Iris pigment epithelial cell (primary cell): Measurements from ENCODE around the gene TRIM24.
"Not testable (repeated sequence)": the region's sequence is repeated elsewhere in the genome, so short reads cannot be mapped to it uniquely, and the experiment has no call there.

ENCODE experiments used
- DNase-seq: peaks from one replicate; pipeline ENCODE4 v3.0.0-alpha.2; 2011; ENCODE audit warnings: low read depth

Gene TRIM24

DNA sequence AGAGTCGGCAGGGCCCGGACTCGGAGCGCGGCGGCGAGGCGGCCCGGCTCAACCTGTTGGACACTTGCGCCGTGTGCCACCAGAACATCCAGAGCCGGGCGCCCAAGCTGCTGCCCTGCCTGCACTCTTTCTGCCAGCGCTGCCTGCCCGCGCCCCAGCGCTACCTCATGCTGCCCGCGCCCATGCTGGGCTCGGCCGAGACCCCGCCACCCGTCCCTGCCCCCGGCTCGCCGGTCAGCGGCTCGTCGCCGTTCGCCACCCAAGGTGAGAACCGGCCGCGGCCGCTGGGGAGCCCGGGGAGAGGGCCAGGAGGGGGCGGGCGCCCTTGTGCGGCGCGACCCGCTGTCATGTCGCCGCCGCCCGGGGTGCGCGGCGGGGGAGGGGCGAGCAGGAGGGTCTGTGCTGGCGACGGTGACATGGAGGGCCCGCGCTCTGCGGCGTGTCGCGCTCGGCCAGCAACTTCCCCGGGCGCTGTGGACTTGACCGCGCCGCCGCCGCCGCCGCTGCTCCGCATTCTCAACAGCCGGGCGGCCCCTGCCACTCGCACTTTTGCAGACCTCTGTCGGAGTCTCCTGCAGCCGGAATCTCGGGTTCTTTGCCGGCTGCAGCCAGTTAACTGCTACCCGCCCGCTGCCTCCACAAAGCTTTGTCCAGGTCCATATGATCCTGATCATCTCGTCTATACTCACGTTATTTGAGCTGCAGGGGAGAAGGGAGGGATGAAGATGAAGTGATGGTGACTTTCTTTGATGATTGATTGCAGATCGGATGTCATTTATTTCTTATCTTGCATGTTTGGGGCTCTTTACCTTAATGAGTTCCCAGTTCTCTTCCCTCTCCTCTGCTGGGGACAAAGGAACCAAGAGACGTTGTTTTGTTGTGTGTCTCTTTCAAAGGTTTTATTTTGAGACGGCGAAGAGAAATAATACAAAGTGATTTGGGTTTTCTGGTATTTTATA lies 869 bp downstream of the TRIM24 start:
- DNase-seq: peak; percentile 59

DNA sequence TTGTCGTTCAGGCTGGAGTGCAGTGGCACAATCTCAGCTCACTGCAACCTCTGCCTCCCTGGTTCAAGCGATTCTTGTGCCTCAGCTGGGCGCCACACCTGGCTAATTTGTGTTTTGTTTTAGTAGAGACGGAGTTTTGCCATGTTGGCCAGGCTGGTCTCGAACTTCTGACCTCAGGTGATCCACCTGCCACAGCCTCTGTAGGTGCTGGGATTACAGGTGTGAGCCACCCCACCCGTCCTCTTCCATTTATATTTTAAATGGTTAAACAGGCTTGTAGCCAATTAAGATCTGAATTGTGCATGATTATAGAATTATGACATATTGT lies 3.2 kb downstream of the TRIM24 start:
- not testable (repeated sequence) for DNase-seq

DNA sequence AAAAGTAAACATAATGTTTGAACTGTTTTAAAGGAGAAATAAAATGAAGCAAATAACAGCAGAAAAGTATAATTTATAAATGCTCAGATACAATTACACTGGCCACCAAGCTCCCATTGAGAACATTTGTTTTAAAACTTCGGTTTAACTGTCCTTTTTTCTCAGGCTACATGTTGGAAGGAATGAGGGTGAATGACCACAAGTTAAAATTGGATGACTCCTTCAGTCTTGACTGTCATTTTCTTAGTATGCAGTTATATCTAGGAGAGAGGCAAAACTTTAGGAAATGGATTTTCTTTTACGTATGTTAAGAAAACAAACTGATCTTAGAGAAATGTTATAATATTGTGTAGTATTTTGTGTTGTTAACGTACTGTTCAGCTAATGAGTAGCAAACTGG lies 5.0 kb downstream of the TRIM24 start:
- no peak for DNase-seq

DNA sequence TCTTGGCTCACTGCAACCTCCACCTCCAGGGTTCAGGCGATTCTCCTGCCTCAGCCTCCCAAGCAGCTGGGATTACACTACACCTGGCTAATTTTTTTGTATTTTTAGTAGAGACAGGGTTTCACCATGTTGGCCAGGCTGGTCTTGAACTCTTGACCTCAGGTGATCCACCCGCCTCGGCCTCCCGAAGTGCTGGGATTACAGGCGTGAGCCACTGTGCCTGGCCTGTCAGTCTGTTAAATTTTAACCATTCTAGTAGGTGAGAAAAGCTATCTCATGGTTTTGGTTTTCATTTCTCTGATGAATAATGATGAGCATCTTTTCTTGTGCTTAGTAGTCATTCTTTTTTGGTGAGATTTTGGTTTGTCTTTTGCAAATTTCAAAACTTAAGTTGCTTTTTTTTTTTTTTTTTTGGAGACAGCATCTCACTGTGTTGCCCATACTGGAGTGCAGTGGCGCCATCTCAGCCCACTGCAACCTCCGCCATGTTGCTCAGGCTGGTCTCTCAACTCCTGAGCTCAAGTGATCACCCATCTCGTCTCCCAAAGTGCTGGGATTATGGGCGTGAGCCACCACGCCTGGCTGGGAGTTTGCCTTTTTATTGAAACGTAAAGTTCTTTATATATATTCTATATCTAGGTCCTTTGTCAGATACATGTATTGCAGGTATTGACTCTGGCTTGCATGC lies 6.2 kb downstream of the TRIM24 start:
- not testable (repeated sequence) for DNase-seq

DNA sequence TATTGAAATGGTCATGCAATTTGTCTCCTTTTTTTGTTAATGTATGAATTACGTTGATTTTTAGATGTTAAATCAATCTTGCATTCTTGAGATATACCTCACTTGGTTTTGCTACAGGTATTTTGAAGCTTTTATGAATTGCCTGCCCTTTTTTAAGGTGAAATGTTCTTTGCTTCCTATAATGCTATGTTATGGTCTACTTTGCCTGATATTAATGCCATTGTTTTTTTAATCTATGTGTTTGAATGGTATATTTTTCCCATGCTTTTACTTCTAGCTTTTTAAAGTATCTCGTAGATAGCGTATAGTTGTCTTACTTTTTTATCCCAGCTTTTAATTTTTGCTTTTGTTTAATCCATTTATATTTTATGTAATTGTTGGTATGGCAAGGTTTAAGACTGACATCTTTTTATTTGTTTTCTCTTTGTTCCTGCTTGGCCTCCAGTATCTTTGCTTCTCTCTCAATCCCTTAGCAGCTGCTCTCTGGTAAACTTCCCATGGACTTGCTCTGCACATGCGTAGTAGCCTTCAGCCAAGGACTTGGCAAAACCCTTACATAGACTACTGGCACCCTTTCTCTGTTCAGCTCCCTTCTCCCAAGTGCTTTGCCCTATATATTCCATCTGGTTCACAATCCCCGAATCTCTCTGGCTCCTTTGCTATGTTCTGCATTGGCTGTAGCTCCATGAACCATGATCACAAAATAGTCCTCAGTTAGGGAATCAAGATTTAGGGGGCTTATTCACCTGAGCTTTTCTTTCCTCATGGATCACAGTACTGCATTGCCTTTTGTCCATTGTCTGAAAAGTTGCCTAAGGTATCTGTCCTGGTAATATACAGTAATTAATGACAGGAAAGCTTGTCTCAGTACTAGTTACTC lies 8.4 kb downstream of the TRIM24 start:
- no peak for DNase-seq

DNA sequence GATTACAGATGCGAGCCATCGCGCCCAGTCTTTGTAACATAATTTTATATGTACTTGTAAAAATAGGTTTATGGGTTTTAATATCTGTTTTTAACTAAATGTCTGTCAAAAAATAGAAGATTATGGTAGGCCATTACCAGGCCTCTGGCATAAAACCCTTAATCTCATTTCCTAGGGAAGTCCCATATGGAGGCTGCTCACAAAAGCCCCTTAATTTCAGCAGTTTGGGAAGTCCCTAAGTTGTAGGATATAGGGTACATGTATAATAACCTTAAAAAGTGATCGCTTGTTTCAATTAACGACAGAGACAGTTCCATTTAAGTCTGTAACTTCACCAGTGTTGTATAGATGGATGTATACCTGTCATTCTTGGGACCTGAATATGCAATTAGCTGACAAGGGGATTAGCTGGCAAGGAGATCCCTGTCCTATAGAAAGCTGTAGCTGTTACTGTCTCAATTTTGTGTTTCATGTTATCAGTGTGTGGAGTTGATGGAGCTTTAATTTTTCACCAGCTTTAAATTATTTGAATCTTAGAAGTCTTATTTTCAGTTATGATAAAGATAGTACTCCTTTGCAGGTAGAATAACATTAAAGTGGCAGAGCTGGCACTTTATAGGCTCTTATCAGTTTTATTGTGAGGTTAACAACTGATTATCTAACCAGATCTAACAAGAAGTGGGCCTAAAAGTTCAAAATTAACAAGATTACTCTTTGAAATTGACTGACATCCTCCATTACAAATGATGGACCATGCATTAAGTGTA lies 10.5 kb downstream of the TRIM24 start:
- no peak for DNase-seq

DNA sequence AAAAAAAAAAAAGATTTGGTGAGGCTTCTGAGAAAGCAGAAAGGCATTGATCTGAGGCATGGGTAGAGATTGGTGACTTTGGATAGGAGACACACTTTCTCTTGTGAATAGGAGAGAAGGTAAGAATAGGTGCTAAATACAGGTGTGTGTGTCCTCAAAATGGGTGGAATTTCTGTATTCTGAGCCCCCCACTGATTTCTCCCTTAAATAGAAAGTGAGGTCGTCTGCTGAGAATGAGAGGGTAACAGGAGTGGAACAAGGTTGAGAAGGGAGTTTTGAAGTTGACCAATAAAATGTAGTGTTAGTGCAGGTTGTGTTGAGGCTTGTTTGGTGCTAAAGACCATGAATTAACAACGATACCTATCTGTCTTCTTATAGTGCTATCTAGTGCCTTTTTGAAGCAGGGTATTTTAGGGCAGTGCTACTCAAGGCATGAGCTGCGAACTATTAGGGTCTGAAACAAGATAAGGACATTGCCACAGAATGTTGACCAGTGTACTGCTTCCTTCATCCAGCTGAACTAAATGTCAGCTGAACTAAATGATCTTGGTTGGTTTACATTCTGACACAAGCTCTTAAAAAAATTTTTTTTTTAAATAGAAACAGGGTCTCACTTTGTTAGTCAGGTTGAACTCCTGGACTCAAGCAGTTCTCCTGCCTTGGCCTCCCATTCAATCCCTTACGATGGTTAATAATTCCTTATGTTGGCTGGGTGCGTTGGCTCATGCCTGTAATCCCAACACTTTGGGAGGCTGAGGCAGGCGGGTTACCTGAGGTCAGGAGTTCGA lies 12.4 kb downstream of the TRIM24 start:
- no peak for DNase-seq

DNA sequence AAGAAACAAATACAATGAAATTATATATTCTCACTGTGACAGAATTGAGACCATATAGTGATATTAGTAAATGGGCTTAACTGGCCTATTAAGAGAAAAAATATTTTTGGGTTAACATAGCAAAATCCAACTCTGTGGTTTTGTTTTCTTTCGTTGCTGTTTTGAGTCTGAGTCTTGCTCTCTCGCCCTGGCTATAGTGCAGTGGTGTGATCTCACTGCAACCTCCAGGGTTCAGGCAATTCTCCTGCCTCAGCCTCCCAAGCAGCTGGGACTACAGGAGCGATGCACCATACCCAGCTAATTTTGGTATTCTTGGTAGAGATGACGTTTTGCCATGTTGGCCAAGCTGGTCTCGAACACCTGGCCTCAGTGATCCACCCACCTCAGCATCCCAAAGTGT lies 15.3 kb downstream of the TRIM24 start:
- DNase-seq: no peak

DNA sequence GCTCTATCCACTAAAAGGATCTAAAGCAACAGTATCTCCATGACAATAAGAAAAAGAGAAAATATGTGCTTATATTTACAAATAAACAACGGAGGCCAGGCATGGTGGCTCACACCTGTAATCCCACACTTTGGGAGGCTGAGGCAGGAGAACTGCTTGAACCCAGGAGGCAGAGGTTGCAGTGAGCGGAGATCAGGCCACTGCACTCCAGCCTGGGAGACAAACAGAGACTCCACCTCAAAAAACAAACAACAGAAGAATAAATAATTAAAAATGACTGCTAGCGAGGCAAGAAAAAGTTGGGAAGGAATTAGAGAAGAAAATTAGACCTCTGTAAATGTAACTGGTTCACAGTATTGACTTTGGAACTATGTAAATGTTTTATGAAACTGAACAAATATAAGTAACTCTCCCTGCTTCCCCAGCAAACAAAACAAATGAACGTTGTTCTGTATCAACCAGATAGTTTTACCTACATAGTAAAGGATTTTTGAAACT lies 17.1 kb downstream of the TRIM24 start:
- DNase-seq: no peak

DNA sequence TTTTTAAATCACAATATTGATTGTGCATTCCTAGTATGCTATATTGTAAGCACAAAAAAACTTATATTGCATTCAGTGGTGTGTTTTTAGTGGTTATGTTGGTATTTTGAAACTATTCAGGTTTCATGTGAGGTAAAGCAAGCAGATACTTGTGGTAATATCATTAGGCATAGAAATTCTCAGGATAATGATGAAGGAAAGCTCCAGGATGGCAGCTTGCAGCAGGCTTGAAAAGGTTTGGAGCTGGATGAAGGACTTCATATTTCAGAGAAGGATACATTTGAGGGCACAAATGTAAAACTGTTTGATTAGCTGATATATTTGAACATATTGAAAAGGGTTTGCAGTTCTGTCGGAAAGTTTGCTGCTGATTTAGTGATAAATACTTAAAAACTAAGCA lies 17.5 kb downstream of the TRIM24 start:
- no peak for DNase-seq

DNA sequence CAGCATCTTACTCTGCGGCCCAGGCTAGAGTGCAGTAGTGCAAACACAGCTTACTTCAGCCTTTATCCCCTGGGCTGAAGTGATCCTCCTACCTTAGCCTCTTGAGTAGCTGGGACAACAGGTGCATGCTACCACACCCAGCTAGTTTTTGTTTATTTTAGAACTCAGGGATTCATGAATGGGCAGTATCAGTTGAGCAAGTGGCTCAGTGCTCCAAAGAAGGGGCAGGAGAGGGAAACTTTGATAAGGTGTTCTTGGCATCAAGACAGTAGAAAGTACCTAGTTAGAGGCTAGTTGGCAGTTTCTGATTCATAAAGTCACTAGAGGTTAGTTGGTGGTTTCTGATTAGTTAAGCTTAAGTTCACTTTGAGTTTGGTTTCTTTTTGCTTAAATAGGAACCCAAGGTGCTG lies 18.4 kb downstream of the TRIM24 start:
- peak; percentile 12 for DNase-seq

DNA sequence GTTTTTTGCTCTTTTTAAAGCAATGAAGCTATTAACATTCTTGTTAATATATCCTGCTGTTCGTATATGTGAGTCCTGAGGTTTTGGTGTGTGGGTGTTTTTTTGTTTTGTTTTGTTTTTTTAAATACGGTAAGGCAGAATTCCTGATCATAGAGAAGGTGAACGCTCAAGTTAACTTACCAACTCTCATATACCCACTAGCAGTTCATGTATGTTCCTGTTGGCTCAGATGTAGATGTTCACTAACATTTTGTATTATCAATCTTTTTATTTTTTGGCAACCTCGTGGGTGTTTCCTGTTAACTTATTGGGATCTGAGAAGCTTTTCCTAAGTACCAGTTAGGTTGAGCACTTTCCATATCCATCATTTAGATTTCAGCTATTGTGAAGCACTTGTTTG lies 20.5 kb downstream of the TRIM24 start:
- DNase-seq: no peak

DNA sequence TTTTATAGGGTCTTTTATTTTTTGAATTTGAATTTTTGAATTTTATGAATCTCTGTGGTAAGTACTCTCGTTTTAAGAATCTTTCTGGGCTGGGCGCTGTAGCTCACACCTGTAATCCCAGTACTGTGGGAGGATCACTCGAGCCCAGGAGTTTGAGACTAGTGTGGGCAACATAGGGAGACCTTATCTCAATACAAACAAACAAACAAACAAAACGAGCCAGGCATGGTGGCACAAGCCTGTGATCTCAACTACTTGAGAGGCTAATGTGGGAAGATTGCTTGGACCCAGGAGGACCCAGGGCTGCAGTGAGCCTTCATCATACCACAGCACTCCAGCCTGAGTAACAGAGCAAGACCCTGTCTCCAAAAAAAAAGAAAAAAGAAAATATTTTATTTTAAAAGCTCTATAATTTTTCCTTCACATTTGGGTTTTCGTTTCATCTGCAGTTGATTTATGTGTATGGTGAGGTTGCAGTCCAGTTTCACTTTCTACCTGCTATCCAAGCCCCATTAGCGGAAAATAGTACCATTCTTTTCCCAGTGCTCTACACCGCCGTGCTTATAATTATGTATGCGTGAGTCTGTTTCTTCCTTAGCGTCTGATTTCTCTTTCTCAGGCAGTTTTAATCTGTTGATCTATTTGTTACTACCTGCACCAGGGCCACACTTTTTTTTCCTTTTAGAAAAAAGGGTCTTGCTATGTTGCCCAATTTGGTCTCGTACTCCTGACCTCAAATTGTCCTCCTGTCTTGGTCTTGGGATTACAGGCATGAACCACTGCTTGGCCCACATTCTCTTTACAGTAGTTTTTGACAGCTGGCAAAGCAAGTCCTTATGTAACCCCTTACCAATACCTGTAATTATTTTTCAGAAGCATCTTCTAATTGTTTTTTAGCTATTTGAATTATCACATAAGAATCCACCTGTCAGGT lies 21.7 kb downstream of the TRIM24 start:
- DNase-seq: no peak

DNA sequence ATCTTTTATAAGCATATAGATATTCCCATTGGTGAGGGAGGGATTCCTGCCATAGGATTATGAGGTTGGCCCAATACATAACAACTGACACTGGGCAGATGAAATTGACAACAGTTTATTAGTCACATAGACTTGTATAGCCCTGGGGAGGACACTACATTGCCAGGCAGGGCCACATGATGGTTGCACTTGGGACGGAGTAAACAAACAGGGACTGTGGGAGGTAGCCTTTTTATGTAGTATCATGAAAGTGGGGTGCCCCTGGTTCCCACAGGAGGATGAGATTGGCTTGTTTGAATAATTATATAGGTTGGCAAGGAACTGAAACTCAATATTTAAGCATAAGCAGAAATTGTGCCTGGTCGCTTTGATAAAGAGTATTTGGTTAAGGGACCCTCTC lies 23.5 kb downstream of the TRIM24 start:
- no peak for DNase-seq

DNA sequence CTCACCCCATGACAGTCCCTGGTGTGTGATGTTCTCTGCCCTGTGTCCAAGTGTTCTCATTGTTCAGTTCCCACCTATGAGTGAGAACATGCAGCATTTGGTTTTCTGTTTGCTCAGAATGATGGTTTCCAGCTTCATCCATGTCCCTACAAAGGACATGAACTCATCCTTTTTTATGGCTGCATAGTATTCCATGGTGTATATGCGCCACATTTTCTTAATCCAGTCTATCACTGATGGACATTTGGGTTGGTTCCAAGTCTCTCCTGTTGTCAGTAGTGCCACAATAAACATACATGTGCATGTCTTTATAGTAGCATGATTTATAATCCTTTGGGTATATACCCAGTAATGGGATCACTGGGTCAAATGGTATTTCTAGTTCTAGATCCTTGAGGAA lies 25.4 kb downstream of the TRIM24 start:
- DNase-seq: not testable (repeated sequence)

DNA sequence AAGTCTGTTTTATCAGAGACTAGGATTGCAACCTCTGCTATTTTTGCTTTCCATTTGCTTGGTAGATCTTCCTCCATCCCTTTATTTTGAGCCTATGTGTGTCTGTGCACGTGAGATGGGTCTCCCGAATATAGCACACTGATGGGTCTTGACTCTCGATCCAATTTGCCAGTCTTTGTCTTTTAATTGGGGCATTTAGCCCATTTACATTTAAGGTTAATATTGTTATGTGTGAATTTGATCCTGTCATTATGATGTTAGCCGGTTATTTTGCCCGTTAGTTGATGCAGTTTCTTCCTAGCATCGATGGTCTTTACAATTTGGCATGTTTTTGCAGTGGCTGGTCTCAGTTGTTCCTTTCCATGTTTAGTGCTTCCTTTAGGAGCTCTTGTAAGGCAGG lies 29.1 kb downstream of the TRIM24 start:
- not testable (repeated sequence) for DNase-seq

DNA sequence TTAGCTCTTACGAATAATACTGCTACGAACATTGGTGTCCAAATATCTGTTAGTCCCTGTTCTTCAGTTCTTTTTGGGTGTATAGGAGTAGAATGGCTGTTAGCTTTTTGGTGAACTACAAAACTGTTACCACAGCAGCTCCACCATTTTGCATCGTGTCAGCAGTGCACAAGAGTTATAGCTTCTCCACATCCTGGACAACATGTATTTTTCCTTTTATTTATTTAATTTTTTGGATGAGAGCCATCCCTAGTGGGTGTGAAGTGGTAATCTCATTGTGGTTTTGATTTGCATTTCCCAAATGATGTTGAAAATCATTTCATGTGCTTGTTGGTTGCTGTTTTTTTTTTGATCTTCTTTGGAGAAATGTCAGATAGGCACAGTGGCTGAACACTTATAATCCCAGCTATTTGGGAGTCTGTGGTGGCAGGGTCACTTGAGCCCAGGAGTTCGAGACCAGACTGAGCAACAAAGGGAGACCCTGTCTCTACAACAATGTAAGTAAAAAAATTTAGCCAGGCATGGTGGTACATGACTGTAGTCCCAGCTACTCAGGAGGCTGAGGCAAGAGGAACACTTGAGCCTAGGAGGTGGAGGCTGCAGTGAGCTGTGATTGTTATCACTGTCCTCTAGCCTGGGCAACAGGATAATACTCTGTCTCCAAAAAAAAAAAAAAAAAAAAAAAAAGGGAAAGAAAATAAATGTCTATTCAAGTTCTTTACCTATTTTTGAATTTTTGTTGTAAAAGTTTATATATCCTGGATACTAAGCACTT lies 31.7 kb downstream of the TRIM24 start:
- DNase-seq: no peak

DNA sequence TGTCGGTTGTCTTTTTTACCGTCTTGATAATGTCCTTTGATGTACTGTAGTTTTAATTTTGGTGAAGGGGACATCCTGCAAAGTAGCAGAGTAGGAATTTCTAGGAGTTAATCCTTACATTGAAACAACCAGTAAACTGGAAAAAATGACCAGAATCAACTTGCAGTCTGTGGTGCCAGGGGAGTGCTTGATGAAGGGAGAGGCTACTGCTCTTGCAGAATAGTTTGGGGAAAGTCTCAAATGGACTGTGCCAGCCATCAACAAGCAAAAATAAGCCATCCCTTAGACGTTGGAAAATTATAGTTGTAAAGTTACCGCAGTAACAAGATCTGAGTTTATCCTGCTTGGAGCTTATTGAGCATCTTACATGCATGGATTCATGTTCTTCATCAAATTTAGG lies 32.4 kb downstream of the TRIM24 start:
- no peak for DNase-seq

DNA sequence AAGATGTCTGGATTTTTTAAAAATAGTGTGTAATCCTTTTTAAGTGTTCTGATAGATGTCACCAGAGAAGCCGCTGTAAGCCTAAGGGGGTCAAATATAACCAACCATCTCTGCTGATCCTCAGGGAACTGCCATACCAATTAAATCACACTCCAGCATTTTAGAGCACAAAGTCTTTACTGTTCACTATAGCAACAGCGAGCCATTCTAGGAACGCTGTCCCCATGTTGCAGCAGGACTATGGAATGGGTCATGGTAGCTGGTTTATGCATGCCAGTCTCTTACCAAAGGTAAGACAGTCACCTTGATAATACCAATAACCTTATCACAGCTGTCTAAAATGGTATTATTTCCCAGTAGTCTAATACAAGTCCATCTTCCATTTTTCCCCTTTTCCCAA lies 33.5 kb downstream of the TRIM24 start:
- no peak for DNase-seq
